ENCODE data around the gene HSCB.
A peak's percentile ranks its signal among the peaks of the same experiment; 100 is the strongest.

The HSCB gene

DNA sequence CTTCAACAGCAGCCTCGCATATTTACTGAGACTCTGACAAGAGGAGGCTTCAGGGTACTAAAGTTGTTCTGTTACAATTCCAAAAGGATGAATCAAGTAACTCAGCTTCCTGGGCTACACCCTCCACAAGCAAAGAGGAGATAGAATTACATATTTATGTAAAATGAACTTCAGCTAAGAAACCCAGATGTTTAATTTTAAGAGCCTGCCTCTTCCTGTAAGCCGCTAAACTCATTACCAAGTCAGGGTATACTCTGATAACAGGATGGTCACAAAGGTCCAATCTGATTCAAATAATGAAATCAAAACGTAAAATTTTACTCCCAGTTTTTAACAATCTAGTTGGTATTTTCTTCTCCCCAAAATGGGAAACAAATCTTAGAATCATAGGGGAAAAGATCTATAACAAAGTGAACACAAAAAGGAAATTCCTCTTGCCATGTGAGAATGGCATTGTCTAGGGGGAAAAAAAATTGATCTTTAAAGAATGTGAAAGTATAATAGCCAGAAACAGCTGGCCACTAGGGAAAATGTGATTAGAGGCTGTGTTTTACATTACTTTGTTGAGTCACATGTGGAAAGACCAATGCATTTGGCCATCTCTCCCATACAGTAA, 31.2 kb upstream of the HSCB start:
- no peak for DNase-seq
- intact Hi-C loops (cut with DNase I; ENCODE audit: low total_unique reads), result no loop called here
- TF ChIP-seq, protein P1, sequence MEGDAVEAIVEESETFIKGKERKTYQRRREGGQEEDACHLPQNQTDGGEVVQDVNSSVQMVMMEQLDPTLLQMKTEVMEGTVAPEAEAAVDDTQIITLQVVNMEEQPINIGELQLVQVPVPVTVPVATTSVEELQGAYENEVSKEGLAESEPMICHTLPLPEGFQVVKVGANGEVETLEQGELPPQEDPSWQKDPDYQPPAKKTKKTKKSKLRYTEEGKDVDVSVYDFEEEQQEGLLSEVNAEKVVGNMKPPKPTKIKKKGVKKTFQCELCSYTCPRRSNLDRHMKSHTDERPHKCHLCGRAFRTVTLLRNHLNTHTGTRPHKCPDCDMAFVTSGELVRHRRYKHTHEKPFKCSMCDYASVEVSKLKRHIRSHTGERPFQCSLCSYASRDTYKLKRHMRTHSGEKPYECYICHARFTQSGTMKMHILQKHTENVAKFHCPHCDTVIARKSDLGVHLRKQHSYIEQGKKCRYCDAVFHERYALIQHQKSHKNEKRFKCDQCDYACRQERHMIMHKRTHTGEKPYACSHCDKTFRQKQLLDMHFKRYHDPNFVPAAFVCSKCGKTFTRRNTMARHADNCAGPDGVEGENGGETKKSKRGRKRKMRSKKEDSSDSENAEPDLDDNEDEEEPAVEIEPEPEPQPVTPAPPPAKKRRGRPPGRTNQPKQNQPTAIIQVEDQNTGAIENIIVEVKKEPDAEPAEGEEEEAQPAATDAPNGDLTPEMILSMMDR (IDR thresholded peaks at IDR 0.05), result no peak

DNA sequence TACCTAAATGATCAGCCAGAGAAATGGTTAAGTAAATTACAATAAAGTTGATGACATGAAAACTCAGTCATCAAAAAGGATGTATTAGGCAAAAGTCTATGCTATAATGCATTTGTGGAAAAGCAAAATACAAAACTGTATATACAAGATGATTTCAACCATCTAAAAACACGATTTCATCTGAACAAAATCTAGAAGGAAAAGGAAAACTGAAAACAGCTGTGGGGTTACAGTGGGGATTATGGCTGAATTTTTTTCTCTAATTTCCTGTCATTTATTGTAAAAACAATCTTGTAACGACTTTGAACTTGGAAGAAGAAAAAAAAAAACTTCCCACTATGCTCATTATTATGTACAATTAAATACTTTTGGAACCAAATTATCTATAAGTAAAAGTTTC, 30.5 kb upstream of the HSCB start:
- H3K9me3 ChIP-seq, result no peaks in the 10 kb centered on the region
- H3K36me3 ChIP-seq, result no peaks in the 10 kb centered on the region
- no peaks in the 10 kb centered on the region for H3K27me3 ChIP-seq
- intact Hi-C loops (cut with DNase I; ENCODE audit: low total_unique reads), result no loop called here
- TF ChIP-seq, protein P1 (IDR thresholded peaks at IDR 0.05), result no peak
- peaks cover 0 to 15% (median 5%) of the 10 kb centered on the region in 4 donors for H3K4me1 ChIP-seq
- no peak for DNase-seq
- H3K27ac ChIP-seq, result peak overlapping the region in 1 of 2 donors; percentile 50
- no peak overlapping the region for H3K4me3 ChIP-seq

More for the DNA sequence above, 31.2 kb upstream of the HSCB start:
- H3K4me1 ChIP-seq, result peaks cover 0 to 15% (median 5%) of the 10 kb centered on the region in 4 donors
- H3K27me3 ChIP-seq, result no peaks in the 10 kb centered on the region
- H3K27ac ChIP-seq, result peak overlapping the region in 1 of 2 donors; percentile 2
- H3K9me3 ChIP-seq, result no peaks in the 10 kb centered on the region
- no peak overlapping the region for H3K4me3 ChIP-seq
- no peaks in the 10 kb centered on the region for H3K36me3 ChIP-seq

DNA sequence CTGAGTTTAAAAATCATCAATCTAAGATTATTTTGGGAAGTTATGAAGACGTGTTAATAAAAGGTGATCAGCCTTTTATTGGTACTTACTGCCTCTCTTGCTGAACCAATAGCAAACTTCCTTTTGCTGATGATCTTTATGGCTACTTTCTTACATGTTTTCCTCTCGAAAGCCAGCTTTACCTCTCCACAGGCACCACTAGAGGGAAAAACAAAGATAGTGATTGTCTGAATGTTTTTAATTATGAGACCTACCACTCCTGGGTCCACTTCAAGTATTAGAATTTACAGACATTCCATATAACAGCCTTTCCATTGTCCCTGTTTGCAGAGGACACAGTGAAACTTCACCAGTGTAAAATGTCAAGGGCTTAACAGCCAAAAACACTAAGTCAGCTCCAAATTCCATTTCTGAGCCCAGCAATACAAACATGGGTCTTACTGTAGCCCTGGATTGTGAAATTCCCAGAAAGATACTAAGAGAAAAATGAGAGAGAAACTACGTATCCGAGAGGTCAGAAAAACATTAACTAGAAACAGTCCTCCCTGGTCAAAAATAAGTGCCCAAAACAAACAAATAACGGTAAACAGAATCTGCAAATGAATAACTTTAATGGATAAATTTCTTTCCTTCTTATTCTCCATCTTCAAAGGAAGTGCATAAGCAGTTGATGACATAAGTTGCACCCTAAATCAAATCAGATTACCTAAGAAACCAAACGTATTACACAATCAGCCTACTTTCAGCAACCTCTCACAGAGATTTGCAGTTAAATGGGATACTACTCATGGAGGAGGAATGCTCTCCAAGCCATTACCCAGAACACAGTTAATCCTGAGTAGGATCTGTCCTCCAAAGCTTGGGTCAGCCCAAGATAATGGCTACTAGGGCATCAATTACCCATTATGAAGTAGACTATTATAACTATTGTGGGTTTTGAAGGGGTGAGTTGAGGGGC, 29.7 kb upstream of the HSCB start:
- H3K27me3 ChIP-seq, result no peaks in the 10 kb centered on the region
- peaks cover 0 to 15% (median 5%) of the 10 kb centered on the region in 4 donors for H3K4me1 ChIP-seq
- peak overlapping the region; percentile 18 to 33 for H3K4me3 ChIP-seq
- H3K27ac ChIP-seq, result peak overlapping the region; percentile 8 to 50
- TF ChIP-seq, protein P1 (IDR thresholded peaks at IDR 0.05), result no peak
- no peaks in the 10 kb centered on the region for H3K9me3 ChIP-seq
- H3K36me3 ChIP-seq, result no peaks in the 10 kb centered on the region
- peak in 1 of 2 donors; percentile 22 for DNase-seq
- intact Hi-C loops (cut with DNase I; ENCODE audit: low total_unique reads), result no loop called here

DNA sequence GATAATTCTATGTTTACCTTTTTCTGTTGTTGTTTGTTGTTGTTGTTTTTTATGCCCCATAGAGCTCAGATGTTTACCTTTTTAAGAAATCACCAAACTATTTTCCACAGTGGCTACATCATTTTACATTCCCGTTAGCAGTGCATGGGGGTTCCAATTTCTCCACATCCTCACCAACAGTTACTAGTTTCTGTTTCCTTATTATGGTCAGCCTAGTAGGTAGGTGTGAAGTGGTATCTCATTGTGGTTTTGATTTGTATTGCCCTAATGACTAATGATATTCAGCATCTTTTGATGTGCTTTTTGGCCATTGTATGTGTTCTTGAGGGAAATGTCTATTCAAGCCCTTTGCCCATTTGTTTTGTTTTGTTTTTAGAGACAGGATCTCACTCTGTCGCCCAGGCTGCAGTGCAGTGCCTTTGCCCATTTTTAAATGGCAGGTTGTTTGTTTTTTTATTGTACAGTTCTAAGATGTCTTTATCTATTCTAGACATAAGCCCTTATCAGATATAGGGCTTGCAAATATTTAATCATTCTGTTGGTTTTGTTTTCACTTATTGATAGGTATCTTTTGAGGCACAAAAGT, 27.7 kb upstream of the HSCB start:
- Histone ChIP-seq H3K36me3 (no peaks in the 10 kb centered on the region), H3K4me1 (peaks cover 0 to 15% (median 5%) of the 10 kb centered on the region in 4 donors), H3K4me3 (no peak overlapping the region), H3K9me3 (no peaks in the 10 kb centered on the region), H3K27me3 (no peaks in the 10 kb centered on the region), H3K27ac (no peak overlapping the region)
- no peak for DNase-seq
- TF ChIP-seq, protein P1 (IDR thresholded peaks at IDR 0.05), result no peak
- intact Hi-C loops (cut with DNase I; ENCODE audit: low total_unique reads), result no loop called here

DNA sequence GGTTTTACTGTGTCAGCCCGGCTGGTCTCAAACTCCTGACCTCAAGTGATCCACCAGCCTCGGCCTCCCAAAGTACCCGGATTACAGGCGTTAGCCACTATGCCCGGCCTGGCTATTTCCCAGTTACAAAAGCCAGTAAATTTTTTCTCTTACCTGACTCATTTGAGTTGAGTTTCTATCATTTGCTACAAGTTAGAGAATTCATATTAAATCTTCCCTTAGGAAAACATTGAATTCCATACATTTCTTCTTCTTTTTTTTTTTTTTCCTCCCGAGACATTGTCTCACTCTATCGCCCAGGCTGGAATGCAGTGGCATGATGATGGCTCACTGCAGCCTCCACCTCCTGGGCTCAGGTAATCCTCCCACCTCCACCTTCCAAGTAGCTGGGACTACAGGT, 26.2 kb upstream of the HSCB start:
- Histone ChIP-seq H3K27ac (no peak overlapping the region), H3K27me3 (no peaks in the 10 kb centered on the region), H3K4me3 (no peak overlapping the region), H3K4me1 (peaks cover 0 to 15% (median 5%) of the 10 kb centered on the region in 4 donors), H3K36me3 (no peaks in the 10 kb centered on the region), H3K9me3 (no peaks in the 10 kb centered on the region)
- TF ChIP-seq, protein P1 (IDR thresholded peaks at IDR 0.05), result no peak
- DNase-seq, result no peak
- intact Hi-C loops (cut with DNase I; ENCODE audit: low total_unique reads), result no loop called here
